HL-60 (cell line): Measurements from ENCODE around the gene SMIM21.

ENCODE experiments used
- DNase-seq, 2 experiments: peaks; one replicate each; pipeline ENCODE4 v3.0.0-alpha.2; 2010 to 2020; ENCODE audit warnings: low read depth in 1 of 2, low spot score in 1 of 2
- H3K27ac ChIP-seq: fragments of 250-450 bp; sonication (Bioruptor Pico); replicated peaks from 2 replicates; pipeline ENCODE4 v1.5.1; 2020; ENCODE audit warnings: mild to moderate bottlenecking, moderate library complexity
- H3K27me3 ChIP-seq: fragments of 250-450 bp; sonication (Bioruptor Pico); 2 replicates; pipeline ENCODE4 v1.5.1; 2021; ENCODE audit warnings: mild to moderate bottlenecking, moderate library complexity; ENCODE audit not compliant: insufficient read depth, poor library complexity, severe bottlenecking
- H3K4me3 ChIP-seq: replicated peaks from 2 replicates; pipeline ENCODE4 v1.5.1; 2011; ENCODE audit warnings: mild to moderate bottlenecking, control low read depth, low read length; ENCODE audit not compliant: insufficient read depth
- GABPA ChIP-seq: IDR thresholded peaks from 2 replicates; pipeline ENCODE4 v1.6.1; 2012; ENCODE audit warnings: low read depth
- POLR2AphosphoS5 ChIP-seq: IDR thresholded peaks from 2 replicates; pipeline ENCODE4 v1.6.1; 2012; ENCODE audit warnings: low read depth
- REST ChIP-seq: IDR thresholded peaks from 2 replicates; pipeline ENCODE4 v1.6.1; 2012; ENCODE audit warnings: low read depth; ENCODE audit not compliant: insufficient replicate concordance
- SPI1 ChIP-seq: IDR thresholded peaks from 2 replicates; pipeline ENCODE4 v1.6.1; 2012; ENCODE audit warnings: low read depth, mild to moderate bottlenecking, borderline replicate concordance
- TF ChIP-seq, protein P1 (sequence below): IDR thresholded peaks from one replicate; pipeline ENCODE4 v1.5.1; 2011; ENCODE audit warnings: low read length, control low read depth, inconsistent platforms; ENCODE audit not compliant: insufficient read depth

SMIM21 gene

DNA sequence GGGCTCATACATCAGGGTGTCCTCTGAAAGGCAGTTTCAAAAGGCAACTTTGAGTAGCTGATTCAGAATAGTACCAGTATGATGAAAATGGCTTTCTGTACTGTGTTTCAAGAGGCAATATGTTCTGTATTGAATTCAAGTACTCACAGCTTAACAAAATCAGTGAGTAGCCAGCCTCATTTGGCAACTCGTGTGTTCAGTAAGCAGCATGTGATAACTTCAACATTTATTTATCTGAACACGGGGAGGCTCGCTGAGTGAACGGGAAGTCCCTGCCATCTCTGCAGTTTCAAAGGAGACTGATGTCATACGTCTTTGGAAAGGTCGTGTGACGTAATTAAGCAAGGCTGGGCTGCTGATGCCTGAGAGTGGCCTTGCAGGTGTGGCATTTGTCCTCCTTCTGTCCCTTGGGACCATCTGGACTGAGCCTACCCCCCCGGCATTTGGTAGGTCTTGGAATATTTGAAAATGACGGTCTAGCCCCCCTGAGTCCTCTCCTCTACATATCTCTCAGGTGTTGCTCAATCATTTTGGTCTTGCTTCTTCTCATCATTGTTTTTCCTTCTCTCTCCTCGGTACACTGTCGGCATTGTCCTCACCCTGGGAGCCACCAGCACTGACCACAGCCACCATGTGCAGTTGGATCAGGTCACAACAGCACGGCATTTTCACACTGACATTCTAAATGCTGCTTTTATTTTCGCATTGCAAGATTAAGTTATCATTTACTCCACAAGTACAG is 62.8 kb downstream of the SMIM21 start:
- Histone ChIP-seq H3K27me3 (no peaks in the 10 kb centered on the region), H3K4me3 (no peak overlapping the region), H3K27ac (no peak overlapping the region)
- no peak for TF ChIP-seq POLR2AphosphoS5
- TF ChIP-seq SPI1 = no peak
- TF ChIP-seq, protein P1, sequence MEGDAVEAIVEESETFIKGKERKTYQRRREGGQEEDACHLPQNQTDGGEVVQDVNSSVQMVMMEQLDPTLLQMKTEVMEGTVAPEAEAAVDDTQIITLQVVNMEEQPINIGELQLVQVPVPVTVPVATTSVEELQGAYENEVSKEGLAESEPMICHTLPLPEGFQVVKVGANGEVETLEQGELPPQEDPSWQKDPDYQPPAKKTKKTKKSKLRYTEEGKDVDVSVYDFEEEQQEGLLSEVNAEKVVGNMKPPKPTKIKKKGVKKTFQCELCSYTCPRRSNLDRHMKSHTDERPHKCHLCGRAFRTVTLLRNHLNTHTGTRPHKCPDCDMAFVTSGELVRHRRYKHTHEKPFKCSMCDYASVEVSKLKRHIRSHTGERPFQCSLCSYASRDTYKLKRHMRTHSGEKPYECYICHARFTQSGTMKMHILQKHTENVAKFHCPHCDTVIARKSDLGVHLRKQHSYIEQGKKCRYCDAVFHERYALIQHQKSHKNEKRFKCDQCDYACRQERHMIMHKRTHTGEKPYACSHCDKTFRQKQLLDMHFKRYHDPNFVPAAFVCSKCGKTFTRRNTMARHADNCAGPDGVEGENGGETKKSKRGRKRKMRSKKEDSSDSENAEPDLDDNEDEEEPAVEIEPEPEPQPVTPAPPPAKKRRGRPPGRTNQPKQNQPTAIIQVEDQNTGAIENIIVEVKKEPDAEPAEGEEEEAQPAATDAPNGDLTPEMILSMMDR = no peak
- TF ChIP-seq GABPA = no peak
- TF ChIP-seq REST = no peak
- peak; percentile 15 to 26 for DNase-seq

DNA sequence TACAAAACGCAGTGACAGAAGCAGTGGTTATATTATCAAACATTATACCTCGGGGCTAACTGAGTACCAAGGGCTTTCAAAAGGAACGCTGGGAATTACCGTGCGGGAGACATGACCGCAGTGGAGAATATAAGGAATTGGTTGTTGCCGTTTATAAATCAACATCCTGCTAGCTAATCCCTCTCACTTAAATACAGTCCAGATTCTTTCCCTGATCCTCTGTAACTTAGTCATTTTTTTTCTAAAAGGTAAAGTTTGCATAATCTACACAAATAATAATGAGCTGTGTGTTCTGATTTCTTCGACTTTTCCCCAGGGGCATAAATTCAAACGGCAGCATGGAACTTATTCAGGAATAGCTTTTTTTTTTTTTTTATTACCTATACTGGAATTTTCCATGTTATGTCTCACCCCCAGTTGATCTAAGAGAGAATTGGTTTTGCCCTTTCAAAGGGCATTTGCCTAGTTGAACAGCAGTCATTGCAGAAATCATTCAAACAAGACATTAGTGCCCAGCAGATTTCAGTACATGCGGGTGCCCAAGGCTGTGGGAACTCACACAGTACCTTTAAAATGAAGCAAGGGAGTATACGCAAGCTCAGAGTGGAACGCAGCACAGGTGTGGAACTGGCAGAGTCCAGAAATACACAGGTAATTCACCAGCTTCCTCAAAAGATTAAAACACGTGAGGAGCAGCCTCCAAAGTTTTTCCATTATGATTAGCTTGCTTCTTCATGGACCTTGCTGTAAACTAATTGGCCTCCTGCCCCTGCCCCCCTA is 63.9 kb downstream of the SMIM21 start:
- no peaks in the 10 kb centered on the region for H3K27me3 ChIP-seq
- H3K4me3 ChIP-seq = no peak overlapping the region
- no peak for DNase-seq
- TF ChIP-seq GABPA (no peak), SPI1 (no peak), REST (no peak), POLR2AphosphoS5 (no peak)
- TF ChIP-seq, protein P1 = no peak
- H3K27ac ChIP-seq = no peak overlapping the region

DNA sequence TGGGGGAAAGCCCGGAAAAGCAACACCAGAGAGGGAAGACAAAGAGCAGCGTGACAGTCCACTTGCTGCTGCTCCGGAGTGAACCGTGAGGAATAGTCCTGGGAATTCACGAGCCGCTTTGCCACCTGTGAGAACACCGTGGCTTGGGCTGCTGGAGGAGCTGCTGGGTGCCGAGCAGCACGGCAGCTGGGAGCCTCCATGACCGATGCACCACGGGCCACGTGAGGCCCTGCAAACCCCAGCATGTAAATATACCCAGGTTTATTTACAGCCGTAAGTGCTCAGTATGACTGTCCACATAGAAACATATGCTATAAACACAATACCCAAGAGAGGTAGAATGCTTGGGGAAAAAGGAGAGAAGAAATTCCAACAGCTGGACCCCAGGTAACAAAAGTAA is 65.1 kb downstream of the SMIM21 start:
- H3K27ac ChIP-seq = no peak overlapping the region
- H3K27me3 ChIP-seq = no peaks in the 10 kb centered on the region
- no peak overlapping the region for H3K4me3 ChIP-seq
- TF ChIP-seq, protein P1 = no peak
- TF ChIP-seq GABPA (no peak), REST (no peak), POLR2AphosphoS5 (no peak), SPI1 (no peak)
- DNase-seq = no peak
